Measurements from ENCODE around the gene TMEM175.
A peak's percentile ranks its signal among the peaks of the same experiment; 100 is the strongest.

Gene TMEM175

GRCh38 chr4:965766-966134 lies 33.5 kb downstream of the TMEM175 start:
- no peak for DNase-seq (ENCODE audit: insufficient read length, low spot score)
- FAIRE-seq, result no peak
- no peak for TF ChIP-seq POLR2A (IDR thresholded peaks at IDR 0.05; ENCODE audit: low read depth, low read length)

GRCh38 chr4:966266-967112 lies 34.2 kb downstream of the TMEM175 start:
- no peak for TF ChIP-seq POLR2A (IDR thresholded peaks at IDR 0.05; ENCODE audit: low read depth, low read length)
- FAIRE-seq, result no peak

GRCh38 chr4:967113-968104 lies 35.1 kb downstream of the TMEM175 start:
- DNase-seq (ENCODE audit: insufficient read length, low spot score), result no peak
- no peak for TF ChIP-seq POLR2A (IDR thresholded peaks at IDR 0.05; ENCODE audit: low read depth, low read length)
- FAIRE-seq, result no peak

More at GRCh38 chr4:966266-967112, 34.2 kb downstream of the TMEM175 start:
- DNase-seq (ENCODE audit: insufficient read length, low spot score), result no peak

- FAIRE-seq (no peak), DNase-seq (ENCODE audit: insufficient read length, low spot score) (no peak)
- TF ChIP-seq POLR2A (IDR thresholded peaks at IDR 0.05; ENCODE audit: low read depth, low read length), result no peak
Measured at GRCh38 chr4:968221-968620, 36.0 kb downstream of the TMEM175 start.

- DNase-seq (ENCODE audit: insufficient read length, low spot score) (no peak), FAIRE-seq (no peak)
- TF ChIP-seq POLR2A (IDR thresholded peaks at IDR 0.05; ENCODE audit: low read depth, low read length), result no peak
Measured at GRCh38 chr4:968621-969394, 36.5 kb downstream of the TMEM175 start.

- no peak for DNase-seq (ENCODE audit: insufficient read length, low spot score)
- TF ChIP-seq POLR2A (IDR thresholded peaks at IDR 0.05; ENCODE audit: low read depth, low read length), result no peak
- no peak for FAIRE-seq
Measured at GRCh38 chr4:970046-970745, 37.9 kb downstream of the TMEM175 start.

GRCh38 chr4:970854-971520 lies 38.7 kb downstream of the TMEM175 start:
- DNase-seq (ENCODE audit: insufficient read length, low spot score) (no peak), FAIRE-seq (no peak)

GRCh38 chr4:971666-972500 lies 39.6 kb downstream of the TMEM175 start:
- no peak for DNase-seq (ENCODE audit: insufficient read length, low spot score)
- FAIRE-seq, result no peak

More at GRCh38 chr4:970854-971520, 38.7 kb downstream of the TMEM175 start:
- TF ChIP-seq POLR2A (IDR thresholded peaks at IDR 0.05; ENCODE audit: low read depth, low read length), result no peak

GRCh38 chr4:972651-973424 lies 40.6 kb downstream of the TMEM175 start:
- FAIRE-seq, result no peak
- no peak for TF ChIP-seq POLR2A (IDR thresholded peaks at IDR 0.05; ENCODE audit: low read depth, low read length)

More at GRCh38 chr4:971666-972500, 39.6 kb downstream of the TMEM175 start:
- no peak for TF ChIP-seq POLR2A (IDR thresholded peaks at IDR 0.05; ENCODE audit: low read depth, low read length)

GRCh38 chr4:973431-974397 lies 41.5 kb downstream of the TMEM175 start, which contains the start of gene DGKQ:
DGKQ (minus strand) TSS chr4:973569; CDS start chr4:973482, 87 bp downstream.
- DNase-seq (ENCODE audit: insufficient read length, low spot score), result peak; percentile 78
- peak; percentile 49 for TF ChIP-seq POLR2A (IDR thresholded peaks at IDR 0.05; ENCODE audit: low read depth, low read length)
- no peak for FAIRE-seq

More at GRCh38 chr4:972651-973424, 40.6 kb downstream of the TMEM175 start:
- DNase-seq (ENCODE audit: insufficient read length, low spot score), result peak; percentile 53

All from H54 (cell line).